Keratinocyte (primary cell): ENCODE measurements around the gene DNAJC11. TPM values are rescaled to one million over a fixed set of nuclear protein-coding genes. Genes with fewer than 3 reads are reported as not detected.

ENCODE experiments used
- DNase-seq: peaks from one replicate; pipeline ENCODE4 v3.0.0-alpha.2; 2011; ENCODE audit warnings: low read depth, missing footprints, low spot score
- FAIRE-seq: peaks from 2 replicates; lab custom pipeline; 2011; peaks lifted over from hg19 to GRCh38; lab: Jason Lieb, UNC
- H2AFZ ChIP-seq: 2 replicates; pipeline ENCODE4 v1.6.0; 2012; ENCODE audit warnings: low read length, control low read depth, inconsistent platforms; ENCODE audit not compliant: control insufficient read depth
- H3K27ac ChIP-seq: 2 replicates; pipeline ENCODE4 v1.5.1; 2011; ENCODE audit warnings: low read length; ENCODE audit not compliant: control insufficient read depth, insufficient read depth
- H3K27me3 ChIP-seq: 3 replicates; pipeline ENCODE4 v1.6.0; 2011; ENCODE audit warnings: low read length; ENCODE audit not compliant: control insufficient read depth, insufficient read depth; ENCODE audit errors: extremely low read depth
- H3K36me3 ChIP-seq, 2 experiments: 2 replicates in 1 of 2; 3 replicates in 1 of 2; pipeline ENCODE4 v1.5.1; 2011; ENCODE audit warnings: low read length in 2 of 2, mild to moderate bottlenecking in 1 of 2; ENCODE audit not compliant: control insufficient read depth in 2 of 2, insufficient read depth in 2 of 2; ENCODE audit errors: extremely low read depth in 1 of 2
- H3K4me1 ChIP-seq: 3 replicates; pipeline ENCODE4 v1.5.1; 2011; ENCODE audit warnings: low read length; ENCODE audit not compliant: control insufficient read depth, insufficient read depth; ENCODE audit errors: extremely low read depth
- H3K4me2 ChIP-seq: 3 replicates; pipeline ENCODE4 v1.6.0; 2011; ENCODE audit warnings: low read depth, low read length; ENCODE audit not compliant: control insufficient read depth, insufficient read depth; ENCODE audit errors: extremely low read depth
- H3K4me3 ChIP-seq, 3 experiments: fragments of 200-600 bp in 1 of 3; sonication (generic) in 1 of 3; 2 replicates in 2 of 3; 3 replicates in 1 of 3; pipeline ENCODE4 v1.5.1; 2011 to 2016; ENCODE audit warnings: low read length in 3 of 3, mild to moderate bottlenecking in 3 of 3, control low read depth in 2 of 3, inconsistent platforms in 1 of 3, low read depth in 1 of 3, mixed read lengths in 1 of 3, mixed run types in 1 of 3, moderate library complexity in 1 of 3; ENCODE audit not compliant: control insufficient read depth in 2 of 3, insufficient read depth in 2 of 3; ENCODE audit errors: extremely low read depth in 1 of 3
- H3K79me2 ChIP-seq: 2 replicates; pipeline ENCODE4 v1.6.0; 2012; ENCODE audit warnings: low read length; ENCODE audit not compliant: control insufficient read depth, insufficient read depth
- H3K9ac ChIP-seq: 3 replicates; pipeline ENCODE4 v1.6.0; 2011; ENCODE audit warnings: low read length; ENCODE audit not compliant: control insufficient read depth, insufficient read depth; ENCODE audit errors: extremely low read depth
- H3K9me1 ChIP-seq: 3 replicates; pipeline ENCODE4 v1.6.0; 2011; ENCODE audit warnings: low read length; ENCODE audit not compliant: control insufficient read depth, insufficient read depth; ENCODE audit errors: extremely low read depth
- H3K9me3 ChIP-seq: 2 replicates; pipeline ENCODE4 v1.5.1; 2012; ENCODE audit warnings: low read depth, low read length; ENCODE audit not compliant: control insufficient read depth
- H4K20me1 ChIP-seq: 3 replicates; pipeline ENCODE4 v1.6.0; 2011; ENCODE audit warnings: low read length; ENCODE audit not compliant: control insufficient read depth, insufficient read depth; ENCODE audit errors: extremely low read depth
- EZH2 ChIP-seq: IDR thresholded peaks from one replicate; pipeline ENCODE4 v1.6.1; 2012; ENCODE audit warnings: inconsistent platforms, mild to moderate bottlenecking, low read length, moderate library complexity
- dilution Hi-C: fragments of 300-500 bp; cut with MboI; formaldehyde crosslinking; loops from one replicate; pipeline ENCODE4 v1.7.0; 2020; ENCODE audit warnings: low sequenced_read_pairs; ENCODE audit not compliant: extremely low pct_ligation_motif_present
- polyA plus RNA-seq, 5 experiments: library from polyadenylated mRNA; depleted of rRNA in 3 of 5; stranded (reverse) in 3 of 5; stranded (forward) in 1 of 5; unstranded in 1 of 5; fragments of >200 nt; gene quantifications; 1 replicate in 1 of 5; 2 replicates in 3 of 5; 3 replicates in 1 of 5; pipeline versions ENCODE4 v1.2.1 to v1.2.3, GENCODE V29; 2011 to 2012; ENCODE audit warnings: missing spikeins in 2 of 5, low read depth in 1 of 5, low replicate concordance in 1 of 5
- TF ChIP-seq, protein P1 (sequence below), 3 experiments: IDR thresholded peaks in 1 of 3; conservative IDR thresholded peaks in 1 of 3; optimal IDR thresholded peaks in 1 of 3; 2 replicates in 2 of 3; 3 replicates in 1 of 3; pipeline versions ENCODE3 to v1.5.1; 2011; ENCODE audit warnings: low read length in 3 of 3, mild to moderate bottlenecking in 3 of 3, moderate library complexity in 2 of 3, control low read depth in 1 of 3, inconsistent platforms in 1 of 3; ENCODE audit not compliant: insufficient read depth in 2 of 3; ENCODE audit errors: extremely low read depth in 1 of 3

The DNAJC11 gene
- polyA plus RNA-seq, 1 donor (not counting 4 experiments of a cell fraction or from before 2014, with no cell fraction given) = 40.8 TPM

DNA sequence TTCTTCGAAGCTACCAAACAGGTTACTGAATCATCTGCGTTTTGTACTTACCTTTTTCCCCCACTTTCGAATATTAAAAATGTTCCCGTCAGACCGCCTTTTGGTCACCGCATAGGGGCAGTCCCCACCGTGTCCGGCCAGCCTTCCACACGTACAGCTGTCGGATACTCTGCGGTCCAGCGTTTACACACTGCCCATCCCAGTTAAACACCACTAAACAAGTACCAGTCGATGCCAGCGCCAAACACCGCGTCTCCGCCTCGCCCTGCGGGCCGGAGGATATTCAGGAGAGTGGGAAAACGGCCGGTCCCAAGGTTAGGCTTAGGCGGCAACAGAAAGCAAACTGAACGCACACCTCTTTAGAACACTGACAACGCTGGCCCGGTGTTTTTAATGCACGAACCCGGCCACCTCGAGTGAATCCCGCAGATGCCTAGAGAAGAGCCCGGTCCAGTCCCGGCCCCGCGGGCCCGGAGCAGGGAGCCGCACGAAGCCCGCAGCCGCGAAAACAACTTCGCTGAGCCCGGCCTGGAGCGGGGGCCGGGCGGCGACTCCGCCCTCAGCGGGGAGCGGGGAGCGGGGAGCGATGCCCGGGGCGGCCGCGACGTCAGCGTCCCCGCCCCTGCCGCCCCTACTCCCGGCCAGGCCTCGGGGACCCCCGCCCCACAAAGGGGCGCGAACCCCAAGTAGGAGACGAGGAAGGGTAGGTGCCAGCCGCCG is 88.8 kb downstream of the DNAJC11 start:
- no peaks in the 10 kb centered on the region for H3K27me3 ChIP-seq
- no peaks in the 10 kb centered on the region for H3K9me1 ChIP-seq
- H3K4me3 ChIP-seq = peak overlapping the region; percentile 58 to 87 (median 62)
- H3K9ac ChIP-seq = peak overlapping the region; percentile 88
- dilution Hi-C loops = no loop called here
- no peak for DNase-seq
- H4K20me1 ChIP-seq = no peaks in the 10 kb centered on the region
- no peak for TF ChIP-seq EZH2
- TF ChIP-seq, protein P1, sequence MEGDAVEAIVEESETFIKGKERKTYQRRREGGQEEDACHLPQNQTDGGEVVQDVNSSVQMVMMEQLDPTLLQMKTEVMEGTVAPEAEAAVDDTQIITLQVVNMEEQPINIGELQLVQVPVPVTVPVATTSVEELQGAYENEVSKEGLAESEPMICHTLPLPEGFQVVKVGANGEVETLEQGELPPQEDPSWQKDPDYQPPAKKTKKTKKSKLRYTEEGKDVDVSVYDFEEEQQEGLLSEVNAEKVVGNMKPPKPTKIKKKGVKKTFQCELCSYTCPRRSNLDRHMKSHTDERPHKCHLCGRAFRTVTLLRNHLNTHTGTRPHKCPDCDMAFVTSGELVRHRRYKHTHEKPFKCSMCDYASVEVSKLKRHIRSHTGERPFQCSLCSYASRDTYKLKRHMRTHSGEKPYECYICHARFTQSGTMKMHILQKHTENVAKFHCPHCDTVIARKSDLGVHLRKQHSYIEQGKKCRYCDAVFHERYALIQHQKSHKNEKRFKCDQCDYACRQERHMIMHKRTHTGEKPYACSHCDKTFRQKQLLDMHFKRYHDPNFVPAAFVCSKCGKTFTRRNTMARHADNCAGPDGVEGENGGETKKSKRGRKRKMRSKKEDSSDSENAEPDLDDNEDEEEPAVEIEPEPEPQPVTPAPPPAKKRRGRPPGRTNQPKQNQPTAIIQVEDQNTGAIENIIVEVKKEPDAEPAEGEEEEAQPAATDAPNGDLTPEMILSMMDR (optimal IDR thresholded peaks at IDR 0.05 in 1 of 3, IDR thresholded peaks at IDR 0.05 in 1 of 3, conservative IDR thresholded peaks at IDR 0.05 in 1 of 3; ENCODE audit: extremely low read depth in 1 of 3, insufficient read depth in 2 of 3, low read length in 3 of 3) = peak in 1 of 3 experiments; percentile 12
- FAIRE-seq = no peak
- H2AFZ ChIP-seq = peak overlapping the region; percentile 84
- H3K36me3 ChIP-seq = peaks cover 4% of the 10 kb centered on the region in 2 experiments
- H3K27ac ChIP-seq = peak overlapping the region; percentile 92
- H3K4me1 ChIP-seq = peaks cover 20% of the 10 kb centered on the region
- no peaks in the 10 kb centered on the region for H3K9me3 ChIP-seq
- H3K79me2 ChIP-seq = peaks cover 25% of the 10 kb centered on the region
- H3K4me2 ChIP-seq = peak overlapping the region; percentile 97

DNA sequence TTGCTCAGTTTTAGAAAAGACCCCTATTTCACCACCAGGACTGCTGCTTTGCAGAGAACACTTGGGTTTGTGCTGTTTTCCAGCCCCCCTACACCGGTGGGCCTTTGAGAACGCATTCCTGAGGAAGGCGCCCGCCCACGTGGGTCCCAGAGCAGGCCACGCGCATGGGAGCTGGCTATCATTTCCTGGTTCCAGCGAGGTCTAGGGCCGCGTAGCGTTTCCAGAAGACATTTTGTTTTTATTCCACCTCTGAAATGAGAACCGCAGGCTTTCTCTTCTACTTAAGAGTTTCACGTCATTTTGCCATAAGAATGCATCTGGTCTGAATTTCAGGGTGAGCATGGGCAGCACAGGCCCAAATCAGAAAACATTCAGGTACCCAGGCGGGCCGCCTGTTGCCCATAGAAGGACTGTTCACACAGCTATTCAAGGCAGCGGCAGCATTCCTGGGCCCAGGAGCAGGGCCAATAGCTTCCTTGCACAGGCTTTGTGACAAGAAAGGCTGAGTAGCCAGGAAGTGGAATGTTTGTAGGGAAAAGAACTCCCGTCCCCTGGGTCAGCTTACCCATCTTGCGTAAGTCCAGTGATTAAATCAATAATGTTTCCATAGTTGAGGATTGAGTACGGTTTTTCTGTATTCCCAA is 97.6 kb downstream of the DNAJC11 start:
- DNase-seq (no peak), FAIRE-seq (peak; percentile 58)
- peak overlapping the region; percentile 71 for H2AFZ ChIP-seq
- no peaks in the 10 kb centered on the region for H3K9me3 ChIP-seq
- peak overlapping the region; percentile 97 for H3K27ac ChIP-seq
- peaks cover 29% of the 10 kb centered on the region for H3K4me1 ChIP-seq
- peak overlapping the region; percentile 100 for H3K9ac ChIP-seq
- H3K4me2 ChIP-seq = peak overlapping the region; percentile 95
- dilution Hi-C loops = no loop called here
- H3K27me3 ChIP-seq = no peaks in the 10 kb centered on the region
- no peaks in the 10 kb centered on the region for H3K9me1 ChIP-seq
- H3K79me2 ChIP-seq = peaks cover 36% of the 10 kb centered on the region
- H3K4me3 ChIP-seq = peak overlapping the region in 2 of 3 experiments; percentile 74
- TF ChIP-seq, protein P1 (optimal IDR thresholded peaks at IDR 0.05 in 1 of 3, IDR thresholded peaks at IDR 0.05 in 1 of 3, conservative IDR thresholded peaks at IDR 0.05 in 1 of 3; ENCODE audit: extremely low read depth in 1 of 3, insufficient read depth in 2 of 3, low read length in 3 of 3) = no peak
- TF ChIP-seq EZH2 = no peak
- peaks cover 4 to 9% of the 10 kb centered on the region in 2 experiments for H3K36me3 ChIP-seq
- peaks cover 18% of the 10 kb centered on the region for H4K20me1 ChIP-seq
